ENCODE results near the gene HNRNPUL2. TPM values are rescaled to one million over a fixed set of nuclear protein-coding genes. Genes with fewer than 3 reads are reported as not detected.

Gene HNRNPUL2
- total and polyA plus RNA-seq, 2 experiments from 2014 or later = 3.7 to 15.4 TPM

GRCh38 chr11:62669420-62670161 lies 57.7 kb downstream of the HNRNPUL2 start:
- Histone ChIP-seq H3K4me2 (no peak overlapping the region), H3K79me2 (peaks cover 58% of the 10 kb centered on the region)
- 72% methylated on average over 4 of the region's 4 CpGs for WGBS (ENCODE audit: low lambda C conversion rate, missing lambda C conversion rate)

GRCh38 chr11:62667460-62667859 lies 59.8 kb downstream of the HNRNPUL2 start:
- no peak overlapping the region for H2AFZ ChIP-seq
- WGBS (ENCODE audit: low lambda C conversion rate, missing lambda C conversion rate) = 97% methylated on average over 2 of the region's 2 CpGs
- TF ChIP-seq CTCF (IDR thresholded peaks at IDR 0.05; ENCODE audit: poor library complexity) (no peak), EZH2 (IDR thresholded peaks at IDR 0.05; ENCODE audit: borderline replicate concordance) (no peak), EZH2phosphoT487 (IDR thresholded peaks at IDR 0.05; ENCODE audit: low read depth, severe bottlenecking, unreplicated experiment) (no peak)
- H3K9me2 ChIP-seq (replicated peaks; ENCODE audit: insufficient read depth) = no peaks in the 10 kb centered on the region
- H3K27ac ChIP-seq = no peak overlapping the region
- H3K4me3 ChIP-seq = no peak overlapping the region
- no peaks in the 10 kb centered on the region for H3K27me3 ChIP-seq
- H4K20me1 ChIP-seq (ENCODE audit: insufficient read depth, poor library complexity, severe bottlenecking) = peaks cover 10% of the 10 kb centered on the region
- no peak for DNase-seq (ENCODE audit: low spot score)
- peaks cover 54% of the 10 kb centered on the region for H3K79me2 ChIP-seq
- H3K4me2 ChIP-seq = peak overlapping the region; percentile 80
- H3K9me3 ChIP-seq (ENCODE audit: low read depth) = no peaks in the 10 kb centered on the region
- peaks cover 20% of the 10 kb centered on the region for H3K4me1 ChIP-seq (ENCODE audit: insufficient read depth)
- H3K36me3 ChIP-seq (replicated peaks; ENCODE audit: insufficient read depth, low read depth) = no peaks in the 10 kb centered on the region

More at GRCh38 chr11:62669420-62670161, 57.7 kb downstream of the HNRNPUL2 start:
- no peaks in the 10 kb centered on the region for H3K9me3 ChIP-seq (ENCODE audit: low read depth)
- peaks cover 10% of the 10 kb centered on the region for H4K20me1 ChIP-seq (ENCODE audit: insufficient read depth, poor library complexity, severe bottlenecking)
- no peak overlapping the region for H3K4me3 ChIP-seq
- H3K4me1 ChIP-seq (ENCODE audit: insufficient read depth) = peaks cover 31% of the 10 kb centered on the region
- DNase-seq (ENCODE audit: low spot score) = no peak
- H3K36me3 ChIP-seq (replicated peaks; ENCODE audit: insufficient read depth, low read depth) = no peaks in the 10 kb centered on the region
- H2AFZ ChIP-seq = no peak overlapping the region
- no peaks in the 10 kb centered on the region for H3K9me2 ChIP-seq (replicated peaks; ENCODE audit: insufficient read depth)
- H3K27ac ChIP-seq = peak overlapping the region; percentile 95
- TF ChIP-seq EZH2phosphoT487 (IDR thresholded peaks at IDR 0.05; ENCODE audit: low read depth, severe bottlenecking, unreplicated experiment) (no peak), CTCF (IDR thresholded peaks at IDR 0.05; ENCODE audit: poor library complexity) (no peak), EZH2 (IDR thresholded peaks at IDR 0.05; ENCODE audit: borderline replicate concordance) (no peak)
- no peaks in the 10 kb centered on the region for H3K27me3 ChIP-seq

- Histone ChIP-seq H3K9me3 (ENCODE audit: low read depth) (no peaks in the 10 kb centered on the region), H3K9me2 (replicated peaks; ENCODE audit: insufficient read depth) (no peaks in the 10 kb centered on the region), H3K4me3 (peak overlapping the region; percentile 56), H3K4me2 (peak overlapping the region; percentile 80), H4K20me1 (ENCODE audit: insufficient read depth, poor library complexity, severe bottlenecking) (peaks cover 10% of the 10 kb centered on the region), H2AFZ (no peak overlapping the region), H3K4me1 (ENCODE audit: insufficient read depth) (peaks cover 16% of the 10 kb centered on the region), H3K27ac (peak overlapping the region; percentile 91), H3K27me3 (no peaks in the 10 kb centered on the region), H3K79me2 (peaks cover 51% of the 10 kb centered on the region), H3K36me3 (replicated peaks; ENCODE audit: insufficient read depth, low read depth) (no peaks in the 10 kb centered on the region)
- no peak for DNase-seq (ENCODE audit: low spot score)
- TF ChIP-seq EZH2 (IDR thresholded peaks at IDR 0.05; ENCODE audit: borderline replicate concordance) = no peak
- no peak for TF ChIP-seq EZH2phosphoT487 (IDR thresholded peaks at IDR 0.05; ENCODE audit: low read depth, severe bottlenecking, unreplicated experiment)
- TF ChIP-seq CTCF (IDR thresholded peaks at IDR 0.05; ENCODE audit: poor library complexity) = no peak
- WGBS (ENCODE audit: low lambda C conversion rate, missing lambda C conversion rate) = 61% methylated on average over 16 of the region's 16 CpGs
Measured at GRCh38 chr11:62666259-62666926, 60.9 kb downstream of the HNRNPUL2 start.
